Liver (tissue), 9 donors: ENCODE measurements around the gene FAM110D. TPM values are rescaled to one million over a fixed set of nuclear protein-coding genes. Genes with fewer than 3 reads are reported as not detected.

Experiments
- DNase-seq: peaks from one replicate; pipeline ENCODE4 v3.0.0-alpha.2; 2017; ENCODE audit warnings: low spot score
- H3K27ac ChIP-seq, 2 donors: one replicate each; pipeline ENCODE4 v1.7.0; 2013; ENCODE audit warnings: inconsistent platforms in 2 of 2, low read length in 2 of 2, control low read depth in 1 of 2, low read depth in 1 of 2, mild to moderate bottlenecking in 1 of 2
- H3K27me3 ChIP-seq, 4 donors: one replicate each; pipeline versions ENCODE4 v1.6.1 to v1.7.0; 2013; ENCODE audit warnings: low read length in 3 of 4, inconsistent platforms in 1 of 4, mild to moderate bottlenecking in 1 of 4, moderate library complexity in 1 of 4; ENCODE audit not compliant: control insufficient read depth in 4 of 4, insufficient read depth in 4 of 4
- H3K36me3 ChIP-seq, 4 donors: one replicate each; pipeline versions ENCODE4 v1.6.1 to v1.7.0; 2013; ENCODE audit warnings: low read length in 3 of 4, mild to moderate bottlenecking in 3 of 4, low read depth in 1 of 4, moderate library complexity in 1 of 4; ENCODE audit not compliant: control insufficient read depth in 4 of 4, insufficient read depth in 3 of 4
- H3K4me1 ChIP-seq, 4 donors: one replicate each; pipeline versions ENCODE4 v1.6.1 to v1.7.0; 2013; ENCODE audit warnings: low read length in 3 of 4, mild to moderate bottlenecking in 3 of 4, moderate library complexity in 1 of 4; ENCODE audit not compliant: control insufficient read depth in 4 of 4, insufficient read depth in 4 of 4
- H3K4me3 ChIP-seq, 3 donors: one replicate each; pipeline versions ENCODE4 v1.6.1 to v1.7.0; 2013; ENCODE audit warnings: low read length in 3 of 3, control low read depth in 1 of 3, low read depth in 1 of 3, mild to moderate bottlenecking in 1 of 3
- H3K9ac ChIP-seq, 2 donors: one replicate each; pipeline ENCODE4 v1.7.0; 2013; ENCODE audit warnings: low read length in 2 of 2, mild to moderate bottlenecking in 2 of 2, moderate library complexity in 2 of 2, control low read depth in 1 of 2, low read depth in 1 of 2
- H3K9me3 ChIP-seq, 4 donors: one replicate each; pipeline versions ENCODE4 v1.6.1 to v1.7.0; 2013; ENCODE audit warnings: low read length in 3 of 4; ENCODE audit not compliant: control insufficient read depth in 4 of 4
- ATF3 ChIP-seq: IDR thresholded peaks from 2 replicates; pipeline ENCODE4 v1.6.1; 2016; ENCODE audit warnings: antibody characterized with exemption
- EGR1 ChIP-seq, 2 donors: IDR thresholded peaks; 2 replicates each; pipeline ENCODE4 v1.6.1; 2016 to 2018; ENCODE audit warnings: antibody characterized with exemption in 2 of 2, low read depth in 2 of 2
- FOXA1 ChIP-seq: IDR thresholded peaks from 2 replicates; pipeline ENCODE4 v1.6.1; 2016; ENCODE audit warnings: antibody characterized with exemption
- FOXA2 ChIP-seq: IDR thresholded peaks from 2 replicates; pipeline ENCODE4 v1.6.1; 2016; ENCODE audit warnings: antibody characterized with exemption
- GABPA ChIP-seq, 2 donors: IDR thresholded peaks in 1 of 2; conservative IDR thresholded peaks in 1 of 2; 2 replicates each; pipeline ENCODE4 v1.6.1; 2016; ENCODE audit warnings: antibody characterized with exemption in 2 of 2, mild to moderate bottlenecking in 1 of 2, moderate library complexity in 1 of 2
- HNF4A ChIP-seq, 2 donors: conservative IDR thresholded peaks; 2 replicates each; pipeline ENCODE4 v1.6.1; 2016; ENCODE audit warnings: antibody characterized with exemption in 2 of 2, mild to moderate bottlenecking in 2 of 2
- JUND ChIP-seq, 2 donors: IDR thresholded peaks; 2 replicates each; pipeline ENCODE4 v1.6.1; 2016; ENCODE audit warnings: antibody characterized with exemption in 2 of 2
- NR2F2 ChIP-seq: IDR thresholded peaks from 2 replicates; pipeline ENCODE4 v1.6.1; 2016; ENCODE audit warnings: antibody characterized with exemption
- RXRA ChIP-seq, 2 donors: IDR thresholded peaks; 2 replicates each; pipeline ENCODE4 v1.6.1; 2017 to 2018; ENCODE audit warnings: antibody characterized with exemption in 2 of 2, mild to moderate bottlenecking in 1 of 2
- SP1 ChIP-seq: IDR thresholded peaks from 2 replicates; pipeline ENCODE4 v1.6.1; 2018; ENCODE audit warnings: antibody characterized with exemption, mild to moderate bottlenecking
- TAF1 ChIP-seq: conservative IDR thresholded peaks from 2 replicates; pipeline ENCODE4 v1.6.1; 2016; ENCODE audit warnings: antibody characterized with exemption, mild to moderate bottlenecking
- ZBTB33 ChIP-seq: IDR thresholded peaks from 2 replicates; pipeline ENCODE4 v1.6.1; 2016; ENCODE audit warnings: antibody characterized with exemption
- WGBS: extraction: QIAGEN DNeasy Blood & Tissue Kit; methylation state at CpG from one replicate; pipeline ENCODE4 v1.1.7; 2013; 5-methylcytosine and 5-hydroxymethylcytosine counted together
- polyA plus RNA-seq, 2 donors: library from polyadenylated mRNA; stranded (reverse) in 1 of 2; unstranded in 1 of 2; fragments of 200-250 nt in 1 of 2; fragments of >200 nt in 1 of 2; fragmentation: Nextera tagmentation in 1 of 2; extraction: Ambion mirVana in 1 of 2; gene quantifications; one replicate each; pipeline versions ENCODE4 v1.2.1 to v1.2.3, GENCODE V29; 2013 to 2015
- total RNA-seq, 2 donors: library from RNA; depleted of rRNA; stranded (reverse); fragments of >200 nt; gene quantifications; one replicate each; pipeline ENCODE4 v1.2.3, GENCODE V29; 2014
- TF ChIP-seq, protein P1 (sequence below): IDR thresholded peaks from 2 replicates; pipeline ENCODE4 v1.6.1; 2016; ENCODE audit warnings: antibody characterized with exemption
- TF ChIP-seq, protein P2 (sequence below): fragments of 150-350 bp; IDR thresholded peaks from 2 replicates; pipeline ENCODE4 v1.5.1; 2017; ENCODE audit warnings: improper control_type of control experiment, low read depth, low read length; ENCODE audit not compliant: missing input control
- donor health status: healthy.
- donor health status: healthy.
- donor health status: healthy.
- donor health status: healthy.
- donor health status: healthy.

The FAM110D gene
- total and polyA plus RNA-seq, 4 donors, result 0.10 to 0.50 (median 0.27) TPM

DNA sequence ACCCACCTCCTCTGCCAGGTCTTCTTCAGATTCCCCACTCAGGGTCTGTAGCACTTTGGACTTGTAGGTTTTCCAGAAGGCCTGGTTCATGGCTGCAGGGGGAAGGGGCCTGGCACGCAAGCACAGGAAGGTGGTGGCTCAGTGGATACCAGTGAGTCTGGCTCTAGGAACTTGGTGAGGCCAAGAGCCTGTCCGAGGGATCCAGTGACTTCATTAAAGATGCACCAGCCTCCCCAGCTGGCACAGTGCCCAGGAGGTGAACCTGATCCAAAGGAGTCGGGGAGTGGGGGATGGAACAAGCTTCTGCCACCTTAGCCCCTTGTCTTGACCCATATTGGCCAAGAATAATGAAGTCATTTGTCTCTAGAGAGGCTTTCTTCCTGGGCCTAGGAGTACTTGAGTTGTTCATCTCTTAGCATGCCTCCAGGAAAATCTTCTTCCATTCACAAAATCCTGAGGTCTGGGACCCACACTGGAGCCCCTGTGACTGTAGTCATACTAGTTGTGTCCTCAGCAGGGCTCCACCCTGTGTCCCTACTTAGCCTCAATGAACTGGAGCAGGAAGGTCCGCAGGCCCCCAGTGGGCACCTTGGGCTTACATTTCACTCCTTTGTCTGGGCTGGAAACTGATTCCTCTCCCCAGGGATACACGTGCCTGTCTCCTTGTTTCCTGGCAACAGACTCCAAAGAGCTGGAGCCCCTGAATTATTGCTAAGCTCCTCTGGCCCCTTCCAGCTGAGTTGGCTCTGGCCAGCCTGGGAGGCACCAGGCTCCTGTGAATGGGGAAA lies 9.7 kb downstream of the FAM110D start, which contains the start of gene C1orf232:
Gene C1orf232, minus strand, starts transcription at position 554 of the 788 bp plus-strand sequence. Its CDS starts 464 bp downstream, at position 90.
- Histone ChIP-seq H3K27me3 (no peaks in the 10 kb centered on the region), H3K4me3 (peak within 1 kb of the TSS; percentile 59 to 90 (median 84)), H3K9me3 (no peaks in the 10 kb centered on the region), H3K9ac (peak within 1 kb of the TSS in 1 of 2 donors; percentile 90), H3K4me1 (peaks cover 6 to 27% (median 13%) of the 10 kb centered on the region in 4 donors), H3K27ac (peak within 1 kb of the TSS; percentile 60 to 82), H3K36me3 (no peaks in the 10 kb centered on the region)
- TF ChIP-seq, protein P1, sequence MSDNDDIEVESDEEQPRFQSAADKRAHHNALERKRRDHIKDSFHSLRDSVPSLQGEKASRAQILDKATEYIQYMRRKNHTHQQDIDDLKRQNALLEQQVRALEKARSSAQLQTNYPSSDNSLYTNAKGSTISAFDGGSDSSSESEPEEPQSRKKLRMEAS, result no peak
- TF ChIP-seq ZBTB33 (no peak), HNF4A (conservative IDR thresholded peaks at IDR 0.05) (no peak)
- 78% methylated on average over 5 of the region's 5 CpGs for WGBS
- no peak for DNase-seq

- TF ChIP-seq, protein P1, result no peak
- TF ChIP-seq TAF1, result no peak
- TF ChIP-seq, protein P2, sequence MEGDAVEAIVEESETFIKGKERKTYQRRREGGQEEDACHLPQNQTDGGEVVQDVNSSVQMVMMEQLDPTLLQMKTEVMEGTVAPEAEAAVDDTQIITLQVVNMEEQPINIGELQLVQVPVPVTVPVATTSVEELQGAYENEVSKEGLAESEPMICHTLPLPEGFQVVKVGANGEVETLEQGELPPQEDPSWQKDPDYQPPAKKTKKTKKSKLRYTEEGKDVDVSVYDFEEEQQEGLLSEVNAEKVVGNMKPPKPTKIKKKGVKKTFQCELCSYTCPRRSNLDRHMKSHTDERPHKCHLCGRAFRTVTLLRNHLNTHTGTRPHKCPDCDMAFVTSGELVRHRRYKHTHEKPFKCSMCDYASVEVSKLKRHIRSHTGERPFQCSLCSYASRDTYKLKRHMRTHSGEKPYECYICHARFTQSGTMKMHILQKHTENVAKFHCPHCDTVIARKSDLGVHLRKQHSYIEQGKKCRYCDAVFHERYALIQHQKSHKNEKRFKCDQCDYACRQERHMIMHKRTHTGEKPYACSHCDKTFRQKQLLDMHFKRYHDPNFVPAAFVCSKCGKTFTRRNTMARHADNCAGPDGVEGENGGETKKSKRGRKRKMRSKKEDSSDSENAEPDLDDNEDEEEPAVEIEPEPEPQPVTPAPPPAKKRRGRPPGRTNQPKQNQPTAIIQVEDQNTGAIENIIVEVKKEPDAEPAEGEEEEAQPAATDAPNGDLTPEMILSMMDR, result no peak
- no peak for TF ChIP-seq NR2F2
- no peak for TF ChIP-seq ATF3
- TF ChIP-seq RXRA (IDR thresholded peaks at IDR 0.05), result no peak
- no peak for TF ChIP-seq JUND (IDR thresholded peaks at IDR 0.05)
- no peak for TF ChIP-seq GABPA (IDR thresholded peaks at IDR 0.05 in 1 of 2, conservative IDR thresholded peaks at IDR 0.05 in 1 of 2)
- TF ChIP-seq EGR1 (IDR thresholded peaks at IDR 0.05; ENCODE audit: low read depth in 2 of 2), result no peak
- no peak for TF ChIP-seq FOXA1
- TF ChIP-seq FOXA2, result no peak
- no peak for TF ChIP-seq HNF4A (conservative IDR thresholded peaks at IDR 0.05)
- no peak for TF ChIP-seq SP1
- 60% methylated on average over 4 of the region's 4 CpGs for WGBS
- Histone ChIP-seq H3K4me1 (peaks cover 6 to 22% (median 10%) of the 10 kb centered on the region in 4 donors), H3K36me3 (no peaks in the 10 kb centered on the region), H3K9me3 (no peaks in the 10 kb centered on the region), H3K27ac (peak overlapping the region in 1 of 2 donors; percentile 60), H3K27me3 (no peaks in the 10 kb centered on the region), H3K4me3 (no peak overlapping the region), H3K9ac (no peak overlapping the region)
- no peak for DNase-seq
Observed at GRCh38 chr1:26169198-26169554, 10.3 kb downstream of the FAM110D start.
